DOHH2 (cell line): Measurements from ENCODE around the gene DCLRE1B.

Experiments used
- H3F3A ChIP-seq: fragments of 200-600 bp; sonication (generic), shearing (Covaris generic); 2 replicates; pipeline ENCODE4 v1.6.0; 2016; ENCODE audit warnings: antibody characterized with exemption, mild to moderate bottlenecking; ENCODE audit not compliant: control insufficient read depth, insufficient read depth
- H3K27ac ChIP-seq: fragments of 200-600 bp; sonication (generic); 2 replicates; pipeline ENCODE4 v1.5.1; 2014; ENCODE audit warnings: low read depth, mild to moderate bottlenecking, low read length, moderate library complexity
- H3K27me3 ChIP-seq: fragments of 200-600 bp; sonication (generic); 2 replicates; pipeline ENCODE4 v1.6.1; 2014; ENCODE audit warnings: mild to moderate bottlenecking, low read length, mixed read lengths; ENCODE audit not compliant: control insufficient read depth
- H3K36me3 ChIP-seq: fragments of 200-600 bp; sonication (generic); 2 replicates; pipeline ENCODE4 v1.6.1; 2014; ENCODE audit warnings: mild to moderate bottlenecking, low read length, moderate library complexity, mixed read lengths; ENCODE audit not compliant: control insufficient read depth
- H3K4me1 ChIP-seq: fragments of 200-600 bp; sonication (generic); 2 replicates; pipeline ENCODE4 v1.6.1; 2014; ENCODE audit warnings: mild to moderate bottlenecking, low read length, mixed read lengths; ENCODE audit not compliant: control insufficient read depth
- H3K4me2 ChIP-seq: fragments of 200-600 bp; sonication (generic); 2 replicates; pipeline ENCODE4 v1.6.0; 2014; ENCODE audit warnings: mild to moderate bottlenecking, low read length, moderate library complexity
- H3K4me3 ChIP-seq: fragments of 200-600 bp; sonication (generic); 2 replicates; pipeline ENCODE4 v1.5.1; 2014; ENCODE audit warnings: mild to moderate bottlenecking, low read length, mixed read lengths
- H3K79me2 ChIP-seq: fragments of 200-600 bp; sonication (generic); 2 replicates; pipeline ENCODE4 v1.6.1; 2014; ENCODE audit warnings: mild to moderate bottlenecking, low read length, mixed read lengths; ENCODE audit not compliant: control insufficient read depth
- H3K9me2 ChIP-seq: fragments of 200-600 bp; sonication (generic); replicated peaks from 2 replicates; pipeline ENCODE4 v1.6.1; 2014; ENCODE audit warnings: mild to moderate bottlenecking, low read length, mixed read lengths; ENCODE audit not compliant: control insufficient read depth
- H3K9me3 ChIP-seq: fragments of 200-600 bp; sonication (generic); 2 replicates; pipeline ENCODE4 v1.6.1; 2014; ENCODE audit warnings: antibody characterized with exemption, low read length, mixed read lengths; ENCODE audit not compliant: control insufficient read depth, insufficient read depth
- H4K20me1 ChIP-seq: fragments of 200-600 bp; sonication (generic); 2 replicates; pipeline ENCODE4 v1.6.0; 2014; ENCODE audit warnings: low read depth, mild to moderate bottlenecking, antibody characterized with exemption, low read length, moderate library complexity; ENCODE audit not compliant: control insufficient read depth, insufficient read depth
- EZH2phosphoT487 ChIP-seq: fragments of 200-600 bp; sonication (generic); IDR thresholded peaks from 2 replicates; pipeline ENCODE4 v1.6.1; 2017; ENCODE audit warnings: borderline replicate concordance, mild to moderate bottlenecking, antibody characterized with exemption, low read length, moderate library complexity, mixed read lengths
- TF ChIP-seq, protein P1 (sequence below): fragments of 200-600 bp; sonication (generic); IDR thresholded peaks from one replicate; pipeline ENCODE4 v1.5.1; 2014; ENCODE audit warnings: antibody characterized with exemption, mild to moderate bottlenecking, low read depth, low read length; ENCODE audit not compliant: poor library complexity, severe bottlenecking

Gene DCLRE1B

DNA sequence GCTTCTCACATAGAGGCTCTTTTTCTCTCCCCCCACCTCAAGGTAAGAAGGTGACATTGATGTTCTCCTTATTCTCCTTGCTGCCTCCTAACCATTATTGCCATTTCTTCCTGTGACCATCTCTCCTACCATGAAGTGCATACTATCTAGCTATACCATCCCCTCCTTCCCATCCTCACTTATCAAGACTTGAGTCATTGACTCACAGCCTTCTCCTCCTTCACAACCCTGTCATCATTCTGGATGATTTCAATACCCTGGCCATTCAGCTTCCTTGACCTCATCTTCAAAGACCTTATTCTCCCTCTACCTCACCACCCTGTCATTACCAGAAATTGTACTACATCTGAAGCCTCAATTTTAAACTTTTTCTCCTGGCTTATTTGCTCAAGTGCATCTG, 13.1 kb downstream of the DCLRE1B start:
- H3K36me3 ChIP-seq = peaks cover 17% of the 10 kb centered on the region
- peaks cover 8% of the 10 kb centered on the region for H3K4me1 ChIP-seq
- peaks cover 7% of the 10 kb centered on the region; the same call in 1 of the 2 replicates for H3K27me3 ChIP-seq

DNA sequence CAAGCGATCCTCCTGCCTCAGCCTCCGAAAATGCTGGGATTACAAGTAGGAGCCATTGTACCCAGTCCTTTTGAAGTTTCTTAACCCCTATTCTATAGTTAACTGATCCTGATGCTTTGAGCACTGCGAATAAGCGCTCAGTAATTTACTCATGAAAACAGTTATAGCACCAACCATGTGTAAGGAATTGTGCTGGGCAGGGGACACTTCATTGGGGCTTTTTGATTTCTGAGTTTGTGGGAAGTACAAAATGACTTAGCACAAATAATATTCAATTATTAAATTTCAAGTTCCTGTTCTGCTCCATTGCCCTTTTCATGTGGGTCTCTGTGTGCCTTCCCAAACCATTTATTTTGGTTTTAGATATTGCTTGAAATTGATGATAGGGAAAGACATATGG, 17.8 kb downstream of the DCLRE1B start:
- Histone ChIP-seq H3K4me1 (peaks cover 12% of the 10 kb centered on the region), H3K4me3 (no peak overlapping the region), H3K27ac (no peak overlapping the region), H3K9me3 (no peaks in the 10 kb centered on the region), H3F3A (peaks cover 7% of the 10 kb centered on the region), H4K20me1 (no peaks in the 10 kb centered on the region), H3K27me3 (peaks cover 11% of the 10 kb centered on the region; the same call in 1 of the 2 replicates), H3K79me2 (no peaks in the 10 kb centered on the region), H3K36me3 (no peaks in the 10 kb centered on the region), H3K9me2 (no peaks in the 10 kb centered on the region), H3K4me2 (no peak overlapping the region)
- TF ChIP-seq EZH2phosphoT487 = no peak
- TF ChIP-seq, protein P1, sequence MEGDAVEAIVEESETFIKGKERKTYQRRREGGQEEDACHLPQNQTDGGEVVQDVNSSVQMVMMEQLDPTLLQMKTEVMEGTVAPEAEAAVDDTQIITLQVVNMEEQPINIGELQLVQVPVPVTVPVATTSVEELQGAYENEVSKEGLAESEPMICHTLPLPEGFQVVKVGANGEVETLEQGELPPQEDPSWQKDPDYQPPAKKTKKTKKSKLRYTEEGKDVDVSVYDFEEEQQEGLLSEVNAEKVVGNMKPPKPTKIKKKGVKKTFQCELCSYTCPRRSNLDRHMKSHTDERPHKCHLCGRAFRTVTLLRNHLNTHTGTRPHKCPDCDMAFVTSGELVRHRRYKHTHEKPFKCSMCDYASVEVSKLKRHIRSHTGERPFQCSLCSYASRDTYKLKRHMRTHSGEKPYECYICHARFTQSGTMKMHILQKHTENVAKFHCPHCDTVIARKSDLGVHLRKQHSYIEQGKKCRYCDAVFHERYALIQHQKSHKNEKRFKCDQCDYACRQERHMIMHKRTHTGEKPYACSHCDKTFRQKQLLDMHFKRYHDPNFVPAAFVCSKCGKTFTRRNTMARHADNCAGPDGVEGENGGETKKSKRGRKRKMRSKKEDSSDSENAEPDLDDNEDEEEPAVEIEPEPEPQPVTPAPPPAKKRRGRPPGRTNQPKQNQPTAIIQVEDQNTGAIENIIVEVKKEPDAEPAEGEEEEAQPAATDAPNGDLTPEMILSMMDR = no peak

More for the DNA sequence above, 13.1 kb downstream of the DCLRE1B start:
- Histone ChIP-seq H3K4me3 (no peak overlapping the region), H3K4me2 (no peak overlapping the region), H3K27ac (no peak overlapping the region), H3K9me3 (no peaks in the 10 kb centered on the region), H4K20me1 (no peaks in the 10 kb centered on the region), H3F3A (peaks cover 3% of the 10 kb centered on the region; the same call in 1 of the 2 replicates), H3K79me2 (peaks cover 7% of the 10 kb centered on the region), H3K9me2 (no peaks in the 10 kb centered on the region)
- TF ChIP-seq EZH2phosphoT487 = no peak
- TF ChIP-seq, protein P1 = no peak

DNA sequence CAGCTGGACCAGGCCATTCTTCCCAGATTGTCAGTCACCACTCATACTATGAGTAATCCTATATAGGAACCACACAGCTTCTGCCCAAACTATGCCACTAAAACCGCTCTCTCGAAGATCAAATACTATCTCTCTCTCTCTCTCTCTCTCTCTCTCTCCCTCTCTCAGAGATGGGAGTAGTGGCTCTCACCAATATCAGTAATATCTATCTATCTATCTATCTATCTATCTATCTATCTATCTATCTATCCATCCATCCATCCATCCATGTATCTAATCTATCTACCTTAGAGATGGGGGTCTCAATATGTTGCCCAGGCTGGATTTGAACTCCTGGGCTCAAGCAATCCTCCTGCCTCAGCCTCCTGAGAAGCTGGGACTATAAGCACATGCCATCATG, 19.3 kb downstream of the DCLRE1B start:
- Histone ChIP-seq H4K20me1 (no peaks in the 10 kb centered on the region), H3K27ac (no peak overlapping the region), H3K9me2 (no peaks in the 10 kb centered on the region)

More for the DNA sequence above, 19.3 kb downstream of the DCLRE1B start:
- Histone ChIP-seq H3K27me3 (peaks cover 11% of the 10 kb centered on the region; the same call in 1 of the 2 replicates), H3F3A (peaks cover 9% of the 10 kb centered on the region), H3K36me3 (no peaks in the 10 kb centered on the region), H3K4me2 (no peak overlapping the region), H3K9me3 (no peaks in the 10 kb centered on the region), H3K4me1 (peaks cover 12% of the 10 kb centered on the region), H3K79me2 (peaks cover 7% of the 10 kb centered on the region), H3K4me3 (no peak overlapping the region)
- TF ChIP-seq, protein P1 = no peak
- no peak for TF ChIP-seq EZH2phosphoT487
